PC-3 (cell line): ENCODE data around the gene ZBTB7C. TPM values are rescaled to one million over a fixed set of nuclear protein-coding genes. Genes with fewer than 3 reads are reported as not detected.

Experiments
- ATAC-seq: fragments of 200-7000 bp; cut with Tn5 transposase; 2 replicates; pipeline ENCODE4 v1.9.1; 2020; ENCODE audit warnings: mild to moderate bottlenecking, moderate library complexity
- BruUV-seq: library from RNA; stranded (reverse); fragments of 400-500 nt; replicated peaks from 2 replicates; lab custom pipeline; 2021; lab: Mats Ljungman, UMichigan
- CTCF ChIA-PET: fragments of 300-600 bp; sonication (Branson Sonifier 250); formaldehyde crosslinking; loops from one replicate; lab custom pipeline; 2022; ENCODE audit warnings: antibody characterized with exemption; lab: Charles Lee
- POLR2A ChIA-PET: fragments of 300-600 bp; sonication (Branson Sonifier 250); formaldehyde crosslinking; loops from one replicate; lab custom pipeline; 2022; ENCODE audit warnings: antibody characterized with exemption; ENCODE audit not compliant: unreplicated experiment; lab: Charles Lee
- DNase-seq: peaks from one replicate; pipeline ENCODE4 v3.0.0-alpha.2; 2015
- H2AFZ ChIP-seq: fragments of 300-600 bp; sonication (generic); 2 replicates; pipeline ENCODE4 v1.6.0; 2016; ENCODE audit warnings: antibody characterized with exemption, low read length
- H3F3A ChIP-seq: fragments of 300-600 bp; sonication (generic); one replicate; pipeline ENCODE4 v1.6.0; 2017; ENCODE audit warnings: antibody characterized with exemption, low read length, control low read depth, mild to moderate bottlenecking; ENCODE audit not compliant: unreplicated experiment
- H3K27ac ChIP-seq: fragments of 300-600 bp; sonication (generic); 2 replicates; pipeline ENCODE4 v1.5.1; 2016; ENCODE audit warnings: mild to moderate bottlenecking, low read length
- H3K27me3 ChIP-seq: fragments of 300-600 bp; sonication (generic); 2 replicates; pipeline ENCODE4 v1.6.1; 2016; ENCODE audit warnings: low read length, mixed read lengths
- H3K36me3 ChIP-seq: fragments of 300-600 bp; sonication (generic); 2 replicates; pipeline ENCODE4 v1.6.1; 2016; ENCODE audit warnings: low read depth, mixed run types, low read length, mixed read lengths
- H3K4me1 ChIP-seq: fragments of 300-600 bp; sonication (generic); 2 replicates; pipeline ENCODE4 v1.5.1; 2016; ENCODE audit warnings: low read length; ENCODE audit not compliant: insufficient read depth
- H3K4me2 ChIP-seq: fragments of 300-600 bp; sonication (generic); 2 replicates; pipeline ENCODE4 v1.6.0; 2016; ENCODE audit warnings: low read length
- H3K4me3 ChIP-seq: fragments of 300-600 bp; sonication (generic); 2 replicates; pipeline ENCODE4 v1.5.1; 2016; ENCODE audit warnings: mild to moderate bottlenecking, low read length, mixed read lengths
- H3K79me2 ChIP-seq: fragments of 300-600 bp; sonication (generic); 2 replicates; pipeline ENCODE4 v1.6.1; 2017; ENCODE audit warnings: low read length, mixed read lengths
- H3K9ac ChIP-seq: fragments of 300-600 bp; sonication (generic); 2 replicates; pipeline ENCODE4 v1.6.0; 2016; ENCODE audit warnings: mild to moderate bottlenecking, low read length
- H3K9me2 ChIP-seq: fragments of 300-600 bp; sonication (generic); replicated peaks from 2 replicates; pipeline ENCODE4 v1.6.1; 2016; ENCODE audit warnings: mixed run types, low read length, mixed read lengths
- H3K9me3 ChIP-seq: fragments of 300-600 bp; sonication (generic); 2 replicates; pipeline ENCODE4 v1.6.1; 2016; ENCODE audit warnings: low read length, mixed read lengths
- H4K20me1 ChIP-seq: fragments of 300-600 bp; sonication (generic); 2 replicates; pipeline ENCODE4 v1.6.1; 2016; ENCODE audit warnings: low read length, mixed read lengths
- CTCF ChIP-seq: fragments of 300-600 bp; sonication (generic); conservative IDR thresholded peaks from 2 replicates; pipeline ENCODE4 v1.5.1; 2017; ENCODE audit warnings: antibody characterized with exemption, low read depth, mild to moderate bottlenecking, low read length
- EZH2 ChIP-seq: fragments of 300-600 bp; sonication (generic); IDR thresholded peaks from one replicate; pipeline ENCODE4 v1.6.1; 2017; ENCODE audit warnings: antibody characterized with exemption, mild to moderate bottlenecking, low read length; ENCODE audit not compliant: unreplicated experiment
- EZH2phosphoT487 ChIP-seq: fragments of 300-600 bp; sonication (generic); IDR thresholded peaks from 2 replicates; pipeline ENCODE4 v1.6.1; 2018; ENCODE audit warnings: mild to moderate bottlenecking, antibody characterized with exemption, low read length, borderline replicate concordance
- intact Hi-C: fragments of 100-400 bp; cut with micrococcal nuclease; formaldehyde crosslinking; loops from 2 replicates; pipeline ENCODE4 v1.9.0; 2023
- total RNA-seq: library from RNA; depleted of rRNA; stranded (reverse); fragments of >200 nt; gene quantifications from 2 replicates; pipeline ENCODE4 v1.2.3, GENCODE V29; 2014

ZBTB7C gene
- total RNA-seq, 1 experiment from 2014 or later: 1.3 TPM

- Histone ChIP-seq H3K27ac (no peak overlapping the region), H3K79me2 (no peaks in the 10 kb centered on the region), H3K4me2 (no peak overlapping the region), H3K4me3 (no peak overlapping the region), H3F3A (no peaks in the 10 kb centered on the region), H3K9ac (no peak overlapping the region), H3K36me3 (no peaks in the 10 kb centered on the region), H3K9me3 (no peaks in the 10 kb centered on the region), H3K27me3 (no peaks in the 10 kb centered on the region), H2AFZ (no peak overlapping the region), H4K20me1 (no peaks in the 10 kb centered on the region), H3K4me1 (no peaks in the 10 kb centered on the region), H3K9me2 (no peaks in the 10 kb centered on the region)
- POLR2A ChIA-PET: no interaction called here
- intact Hi-C loops: no loop called here
- DNase-seq (no peak), ATAC-seq (no peak)
- BruUV-seq: no TSS peak
- CTCF ChIA-PET: no interaction called here
- TF ChIP-seq CTCF (no peak), EZH2 (no peak), EZH2phosphoT487 (no peak)
Observed at GRCh38 chr18:48171490-48172188, 237.5 kb downstream of the ZBTB7C start.

- no TSS peak for BruUV-seq
- H4K20me1 ChIP-seq: no peaks in the 10 kb centered on the region
- no peak overlapping the region for H2AFZ ChIP-seq
- ATAC-seq (no peak), DNase-seq (no peak)
- H3K4me3 ChIP-seq: no peak overlapping the region
- no peak overlapping the region for H3K9ac ChIP-seq
- H3K9me2 ChIP-seq: no peaks in the 10 kb centered on the region
- intact Hi-C loops: no loop called here
- no peaks in the 10 kb centered on the region for H3K4me1 ChIP-seq
- H3K9me3 ChIP-seq: no peaks in the 10 kb centered on the region
- no peak overlapping the region for H3K4me2 ChIP-seq
- no peaks in the 10 kb centered on the region for H3K27me3 ChIP-seq
- CTCF ChIA-PET: no interaction called here
- no peak for TF ChIP-seq EZH2
- H3K27ac ChIP-seq: no peak overlapping the region
- POLR2A ChIA-PET: no interaction called here
- no peaks in the 10 kb centered on the region for H3F3A ChIP-seq
- no peaks in the 10 kb centered on the region for H3K79me2 ChIP-seq
- no peaks in the 10 kb centered on the region for H3K36me3 ChIP-seq
Observed at GRCh38 chr18:48170651-48171050, 238.5 kb downstream of the ZBTB7C start.

GRCh38 chr18:48168861-48169260, 240.3 kb downstream of the ZBTB7C start:
- Histone ChIP-seq H3K36me3 (no peaks in the 10 kb centered on the region), H3K27me3 (no peaks in the 10 kb centered on the region), H3F3A (no peaks in the 10 kb centered on the region), H3K27ac (no peak overlapping the region), H3K79me2 (no peaks in the 10 kb centered on the region), H3K4me1 (no peaks in the 10 kb centered on the region), H2AFZ (no peak overlapping the region), H4K20me1 (no peaks in the 10 kb centered on the region), H3K4me2 (no peak overlapping the region), H3K9ac (no peak overlapping the region), H3K9me2 (no peaks in the 10 kb centered on the region), H3K4me3 (no peak overlapping the region), H3K9me3 (no peaks in the 10 kb centered on the region)
- ATAC-seq (no peak), DNase-seq (no peak)
- intact Hi-C loops: no loop called here
- BruUV-seq: no TSS peak
- no peak for TF ChIP-seq EZH2phosphoT487
- TF ChIP-seq EZH2: no peak
- TF ChIP-seq CTCF: no peak
- POLR2A ChIA-PET: no interaction called here
- CTCF ChIA-PET: no interaction called here
